GM19099 (cell line): ENCODE results near the gene GPR35.

Experiments used
- POLR2A ChIP-seq: IDR thresholded peaks from 3 replicates; pipeline ENCODE4 v1.6.1; 2011; ENCODE audit warnings: low read depth; ENCODE audit not compliant: insufficient read length; ENCODE audit errors: extremely low read depth

The GPR35 gene

GRCh38 chr2:240595381-240596079 is 29.8 kb upstream of the GPR35 start:
- no peak for TF ChIP-seq POLR2A

- TF ChIP-seq POLR2A: no peak
These were observed 29.2 kb upstream of the GPR35 start for GRCh38 chr2:240596080-240596460.

GRCh38 chr2:240596491-240596931 is 28.8 kb upstream of the GPR35 start:
- TF ChIP-seq POLR2A: no peak

GRCh38 chr2:240597054-240597418 is 28.2 kb upstream of the GPR35 start:
- TF ChIP-seq POLR2A: no peak

- TF ChIP-seq POLR2A: no peak
These were observed 27.7 kb upstream of the GPR35 start for GRCh38 chr2:240597419-240598181.

DNA sequence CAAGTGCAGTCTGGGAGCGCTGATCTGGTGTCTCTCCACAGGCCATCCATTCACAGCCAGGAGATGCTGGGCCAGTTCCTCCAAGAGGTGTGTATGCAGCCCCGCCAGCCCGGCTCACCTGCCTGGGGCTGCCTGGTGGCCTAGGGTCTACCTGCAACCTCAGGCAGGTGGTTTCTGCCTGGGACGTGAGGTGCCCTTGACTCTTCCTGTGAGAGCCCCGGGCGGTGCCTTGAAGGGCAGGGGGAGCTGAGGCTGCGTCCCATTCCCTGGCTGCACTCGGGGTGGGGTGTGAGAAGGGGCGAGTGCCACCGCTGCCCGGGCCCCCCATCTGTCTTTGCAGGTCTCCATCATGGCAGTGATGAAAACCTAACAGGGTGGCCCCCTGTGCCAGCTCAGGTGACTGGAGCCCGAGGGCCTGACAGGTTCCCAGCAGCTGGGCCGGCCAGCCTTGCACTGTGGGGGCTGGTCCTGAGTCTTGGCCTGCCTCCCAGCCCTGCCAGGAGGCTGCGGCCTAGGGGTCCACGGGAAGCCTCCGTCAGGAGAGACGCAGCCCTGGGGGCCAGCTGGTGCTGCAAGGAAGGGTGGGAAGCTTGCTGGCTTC is 26.9 kb upstream of the GPR35 start:
- no peak for TF ChIP-seq POLR2A

DNA sequence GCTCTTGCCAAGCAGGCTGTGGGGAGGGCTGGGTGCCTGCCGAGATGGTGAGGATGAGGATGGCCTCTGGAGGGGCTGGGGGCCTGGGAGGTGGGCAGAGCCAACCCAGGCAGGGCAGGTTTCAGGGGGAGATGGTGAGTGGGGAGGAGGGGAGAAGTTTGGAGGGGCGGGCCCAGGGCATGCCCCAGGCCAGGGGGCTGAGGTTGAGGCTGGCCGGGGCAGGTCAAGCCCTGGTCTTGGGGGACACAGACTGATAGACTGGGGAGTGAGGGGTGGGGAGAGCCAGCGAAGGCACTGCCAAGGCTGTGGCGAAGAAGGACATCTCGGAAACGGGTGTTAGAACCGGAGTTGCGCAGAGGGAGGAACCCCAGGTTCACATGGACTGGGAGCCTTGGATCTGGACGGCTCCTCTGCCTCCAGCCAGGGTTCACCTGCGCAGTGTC is 26.1 kb upstream of the GPR35 start:
- no peak for TF ChIP-seq POLR2A

- TF ChIP-seq POLR2A: no peak
These were observed 24.8 kb upstream of the GPR35 start for GRCh38 chr2:240600451-240600961.

GRCh38 chr2:240601061-240601830 is 24.0 kb upstream of the GPR35 start:
- no peak for TF ChIP-seq POLR2A

GRCh38 chr2:240601831-240602160 is 23.5 kb upstream of the GPR35 start:
- TF ChIP-seq POLR2A: no peak

- TF ChIP-seq POLR2A: no peak
These were observed 22.8 kb upstream of the GPR35 start for GRCh38 chr2:240602266-240603050.

DNA sequence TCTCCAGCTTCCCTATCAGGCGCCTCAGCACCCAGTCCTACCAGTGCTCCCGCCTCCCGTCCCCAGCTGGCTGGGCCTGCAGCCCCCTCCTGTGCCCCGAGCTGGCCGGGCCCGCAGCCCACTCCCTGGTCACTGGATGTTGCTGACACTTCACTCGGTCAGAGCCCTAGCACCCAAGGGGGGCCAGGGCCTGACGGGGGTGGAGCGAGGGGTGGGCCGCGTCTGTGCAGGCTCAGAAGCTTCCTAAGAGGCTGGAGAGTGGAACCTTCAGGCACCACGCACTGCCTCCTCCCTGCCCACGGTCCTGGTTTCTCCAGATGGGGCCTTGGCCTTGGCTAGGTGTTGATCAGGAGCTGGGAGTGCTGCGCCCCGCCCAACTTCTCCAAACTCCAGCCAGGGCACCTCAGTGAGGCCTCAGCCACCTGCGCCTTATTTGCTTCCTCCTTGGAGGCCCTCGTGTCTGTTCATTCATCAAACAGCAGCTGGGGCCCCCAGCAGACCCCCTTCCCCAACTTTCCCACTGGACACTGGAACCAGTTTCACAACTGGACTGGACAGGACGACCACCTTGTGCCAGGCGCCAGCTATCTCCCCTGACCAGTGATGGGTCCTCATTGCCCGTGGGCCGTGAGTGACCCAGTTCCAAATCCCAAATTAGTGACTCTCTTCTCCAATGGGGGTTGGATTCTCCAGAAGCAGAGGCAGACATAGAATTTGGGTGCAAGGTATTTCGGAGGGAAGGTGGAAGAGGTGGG is 22.0 kb upstream of the GPR35 start:
- no peak for TF ChIP-seq POLR2A

GRCh38 chr2:240603846-240604245 is 21.4 kb upstream of the GPR35 start:
- TF ChIP-seq POLR2A: no peak

DNA sequence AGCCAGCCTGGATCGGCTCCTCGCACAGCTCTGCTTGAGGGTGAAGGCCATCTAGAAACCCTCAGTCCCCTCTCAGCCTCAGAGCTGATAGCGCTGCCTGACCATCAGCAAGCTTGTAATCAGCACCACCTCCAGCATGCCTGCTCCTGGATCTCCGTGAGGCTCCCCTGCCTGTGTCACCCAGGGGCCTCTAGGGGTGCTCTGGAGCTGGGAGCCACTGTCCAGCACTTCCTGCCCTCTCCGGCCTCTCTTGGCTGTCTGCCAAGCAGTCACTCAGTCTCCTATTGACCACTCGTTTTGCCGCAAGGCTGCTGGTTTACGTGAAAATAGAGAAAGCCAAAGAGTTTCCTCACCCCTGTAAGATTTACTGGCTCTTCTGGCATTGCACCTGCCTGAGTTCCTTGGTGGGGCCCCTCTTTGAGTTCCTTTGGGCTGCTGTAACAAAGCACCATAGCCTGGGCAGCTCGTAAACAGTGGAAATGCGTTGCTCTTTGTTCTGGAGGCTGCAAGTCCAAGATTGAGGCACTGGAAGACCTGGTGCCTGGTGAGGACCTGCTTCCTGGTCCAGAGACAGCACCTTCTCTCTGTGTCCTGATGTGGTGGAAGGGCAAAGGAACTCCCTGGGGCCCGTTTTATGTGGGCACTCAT is 20.9 kb upstream of the GPR35 start:
- no peak for TF ChIP-seq POLR2A
